AG08396 (cell line): ENCODE measurements around the gene ECPAS.
"Not testable (repeated sequence)": the region's sequence is repeated elsewhere in the genome, so short reads cannot be mapped to it uniquely, and the experiment has no call there.

Source experiments
- DNase-seq: peaks from one replicate; pipeline ENCODE4 v3.0.0; 2012; ENCODE audit warnings: low spot score, mixed read lengths

ECPAS gene

DNA sequence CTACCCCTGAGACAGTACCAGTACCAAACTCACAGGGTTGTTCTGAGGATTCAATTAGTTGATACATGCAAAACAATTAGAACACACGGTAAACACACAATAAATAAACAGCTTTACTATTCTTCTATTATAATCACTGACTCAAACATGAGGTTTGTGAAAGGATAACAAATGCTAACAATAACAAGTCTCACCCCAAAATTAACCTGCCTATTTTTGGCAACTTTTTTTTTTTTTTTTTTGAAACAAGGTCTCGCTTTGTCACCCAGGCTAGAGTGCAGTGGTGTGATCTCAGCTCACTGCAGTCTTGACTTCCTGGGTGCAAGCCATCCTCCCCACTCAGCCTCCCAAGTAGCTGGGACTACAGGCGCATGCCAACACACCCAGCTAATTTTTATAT lies 6.5 kb downstream of the ECPAS start:
- DNase-seq, result no peak

DNA sequence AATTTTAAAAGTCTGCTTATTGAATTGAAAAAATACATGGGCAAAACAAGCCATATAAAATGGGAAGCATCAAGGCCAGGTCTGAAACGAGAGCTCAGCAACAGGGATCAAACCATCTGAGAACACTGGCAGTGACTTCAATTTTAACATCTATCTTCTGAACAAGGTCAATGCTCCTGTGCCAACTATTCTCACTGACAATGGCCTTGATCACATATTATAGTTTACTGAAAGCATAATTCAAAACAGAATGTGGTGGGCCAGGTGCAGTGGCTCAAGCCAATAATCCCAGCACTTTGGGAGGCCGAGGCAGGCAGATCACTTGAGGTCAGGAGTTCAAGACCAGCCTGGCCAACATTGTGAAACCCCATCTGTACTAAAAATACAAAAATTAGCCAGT lies 9.0 kb downstream of the ECPAS start:
- no peak for DNase-seq

DNA sequence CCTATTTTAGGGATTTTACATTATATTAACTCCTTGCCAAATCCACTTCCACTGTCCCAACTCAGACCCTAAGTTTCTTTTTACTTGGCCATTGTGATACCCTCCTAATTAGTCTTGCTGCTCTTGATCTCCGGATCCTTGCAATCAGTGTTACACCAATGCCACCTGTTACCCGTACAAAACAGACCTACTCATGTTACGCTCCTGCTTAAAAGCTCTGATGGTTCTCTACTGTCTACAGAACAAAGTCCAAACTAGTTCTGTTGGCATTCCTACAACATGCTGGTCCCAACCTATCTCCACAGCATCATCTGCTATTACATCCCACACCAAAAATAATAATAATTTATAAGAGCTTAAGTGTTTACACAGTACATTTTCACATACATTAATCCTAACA lies 9.8 kb downstream of the ECPAS start:
- no peak for DNase-seq

DNA sequence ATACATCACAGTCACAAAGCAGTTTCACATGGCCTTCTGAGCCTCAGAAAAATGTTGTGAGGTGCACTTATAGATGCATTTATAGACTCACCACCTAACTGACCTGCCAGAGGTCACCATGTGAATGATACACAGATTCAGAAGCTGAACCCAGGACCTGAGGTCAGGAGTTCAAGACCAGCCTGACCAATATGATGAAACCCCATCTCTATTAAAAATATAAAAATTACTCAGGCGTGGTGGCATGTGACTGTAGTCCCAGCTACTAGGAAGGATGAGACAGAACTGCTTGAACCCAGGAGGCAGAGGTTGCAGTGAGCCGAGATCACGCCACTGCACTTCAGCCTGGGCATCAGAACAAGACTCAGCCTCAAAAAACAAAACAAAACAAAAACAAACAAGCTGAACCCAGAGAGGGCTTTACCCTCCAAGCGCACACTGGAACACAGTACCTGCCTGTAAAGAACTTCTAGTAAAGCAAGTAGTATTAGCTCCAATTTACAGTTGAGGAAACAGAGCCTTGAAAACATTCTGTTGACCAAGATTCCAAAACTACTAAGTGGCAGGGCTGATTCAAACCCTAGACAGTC lies 16.3 kb downstream of the ECPAS start:
- DNase-seq, result no peak

DNA sequence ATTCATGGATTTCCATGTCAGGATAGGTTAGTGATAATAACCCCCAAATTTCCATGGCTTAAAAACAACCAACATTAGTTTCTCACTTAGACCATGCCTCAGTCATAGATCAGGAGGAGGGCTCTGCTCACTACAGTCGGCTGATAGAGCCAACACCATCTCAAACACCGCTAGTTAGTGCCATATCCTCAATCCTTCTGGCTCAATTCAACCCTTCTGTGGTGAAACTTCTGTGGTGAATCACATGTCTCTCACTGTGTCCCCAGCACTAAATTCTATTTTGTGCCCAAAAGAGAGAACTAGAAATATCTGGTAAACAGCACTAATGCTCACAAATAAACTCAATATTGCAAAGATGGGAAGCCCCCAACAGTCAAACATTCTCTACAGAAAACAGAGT lies 21.1 kb downstream of the ECPAS start:
- no peak for DNase-seq

DNA sequence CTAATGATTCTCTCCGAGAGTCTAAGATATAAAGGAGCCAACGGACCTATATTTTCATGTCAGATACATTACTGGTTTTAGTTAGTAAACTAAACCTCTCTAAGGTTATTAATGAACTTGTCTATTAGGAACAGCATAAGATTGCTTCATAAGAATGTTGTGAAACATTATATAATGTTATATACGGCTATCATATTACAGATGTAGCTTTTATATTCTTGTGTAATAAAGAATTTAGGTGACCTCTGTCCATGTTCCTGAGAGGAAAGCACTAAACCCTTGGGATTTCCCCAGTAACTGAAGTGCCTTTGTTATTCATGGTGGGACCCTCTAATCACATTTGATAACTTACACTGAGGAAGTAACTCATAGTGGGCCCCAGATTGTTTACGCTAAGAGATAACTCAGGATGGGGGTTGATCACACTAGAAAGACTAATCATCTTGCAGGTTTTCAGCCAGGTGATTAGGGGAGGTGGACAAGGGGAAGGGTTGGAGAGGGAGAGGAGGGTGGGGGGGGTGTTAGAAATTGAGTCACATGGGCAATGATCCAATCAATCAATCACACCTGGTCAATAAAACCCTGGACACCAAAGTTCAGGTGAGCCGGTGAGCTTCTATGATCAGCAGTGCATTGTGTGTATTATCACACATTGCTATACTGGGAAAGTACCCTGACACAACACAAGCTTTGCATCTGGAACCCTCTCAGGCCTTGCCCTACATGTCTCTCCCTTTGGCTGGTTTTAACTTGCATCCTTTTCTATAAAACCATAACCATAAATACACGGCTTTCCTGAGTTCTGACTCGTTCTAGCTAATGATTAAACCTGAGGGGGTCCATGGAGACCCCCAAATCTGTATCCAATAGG lies 25.8 kb downstream of the ECPAS start:
- no peak for DNase-seq

DNA sequence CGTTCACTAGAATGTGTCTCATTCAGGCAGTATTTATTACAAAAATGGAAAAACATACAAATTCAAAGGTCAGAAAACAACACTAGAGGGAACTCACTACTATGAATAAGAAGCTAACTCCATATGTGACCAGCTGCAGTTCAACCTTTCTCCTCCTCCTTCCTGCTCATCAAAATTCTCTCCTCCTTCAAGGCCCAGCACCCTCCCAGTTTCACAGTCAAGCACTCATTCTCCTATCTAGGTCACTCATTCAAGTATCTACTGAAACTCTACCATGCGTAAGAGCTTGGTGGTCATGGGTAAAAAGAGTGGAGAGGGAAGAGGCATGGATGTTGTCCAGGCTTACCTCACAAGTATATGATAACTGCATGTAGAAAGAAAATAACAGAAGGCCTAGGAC lies 27.7 kb downstream of the ECPAS start:
- no peak for DNase-seq

DNA sequence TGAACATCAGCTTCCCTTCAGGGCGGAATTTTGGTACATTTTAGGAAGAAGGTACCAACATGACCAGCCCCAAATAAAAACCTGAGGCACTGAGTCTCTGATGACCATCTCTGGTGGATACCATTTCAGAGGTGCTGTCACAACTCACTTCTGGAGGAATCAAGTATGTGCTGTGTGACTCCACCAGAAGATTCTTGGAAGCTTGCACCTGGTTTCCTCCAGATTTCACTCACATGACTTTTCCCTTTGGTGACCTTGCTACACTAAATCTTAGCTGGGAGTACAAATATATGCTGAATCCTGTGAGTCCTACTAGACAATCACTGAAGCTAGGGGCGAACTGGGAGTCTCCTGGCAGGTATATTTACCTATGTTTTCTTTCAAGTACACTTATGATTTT lies 28.5 kb downstream of the ECPAS start:
- no peak for DNase-seq

DNA sequence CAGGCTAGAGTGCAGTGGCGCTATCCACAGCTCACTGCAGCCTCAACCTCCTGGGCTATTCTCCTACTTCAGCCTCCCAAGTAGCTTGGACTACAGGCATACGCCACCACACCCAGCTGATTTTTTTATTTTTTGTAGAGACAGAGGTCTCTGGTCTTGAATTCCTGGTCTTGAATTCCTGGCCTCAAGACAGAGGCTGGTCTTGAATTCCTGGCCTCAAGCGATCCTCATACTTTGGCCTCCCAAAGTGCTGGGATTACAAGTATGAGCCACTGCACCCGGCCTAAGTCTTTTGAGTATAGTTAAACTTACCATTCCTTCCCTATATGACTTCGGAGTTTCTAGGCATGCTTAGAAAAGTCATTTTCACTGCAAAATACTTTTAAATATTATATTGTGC lies 29.4 kb downstream of the ECPAS start:
- DNase-seq, result no peak

DNA sequence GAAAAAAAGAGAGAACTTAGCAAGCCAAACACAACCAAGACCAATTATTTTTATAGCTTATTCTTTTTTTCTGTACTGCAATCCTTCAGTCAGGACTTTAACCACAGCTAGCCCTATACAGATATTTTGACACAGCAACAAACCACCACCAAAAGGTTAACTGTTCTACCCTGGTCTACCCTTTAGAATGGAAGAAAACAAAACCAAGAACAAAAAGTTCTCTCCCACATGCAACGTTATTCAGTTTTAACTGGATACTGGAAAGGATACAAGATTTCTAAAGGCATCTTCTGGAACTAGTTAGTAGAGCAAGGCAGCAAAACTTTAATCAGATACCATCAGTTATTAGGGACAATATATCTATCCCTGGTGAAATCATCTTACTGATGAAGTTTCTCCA lies 32.6 kb downstream of the ECPAS start:
- DNase-seq, result no peak

DNA sequence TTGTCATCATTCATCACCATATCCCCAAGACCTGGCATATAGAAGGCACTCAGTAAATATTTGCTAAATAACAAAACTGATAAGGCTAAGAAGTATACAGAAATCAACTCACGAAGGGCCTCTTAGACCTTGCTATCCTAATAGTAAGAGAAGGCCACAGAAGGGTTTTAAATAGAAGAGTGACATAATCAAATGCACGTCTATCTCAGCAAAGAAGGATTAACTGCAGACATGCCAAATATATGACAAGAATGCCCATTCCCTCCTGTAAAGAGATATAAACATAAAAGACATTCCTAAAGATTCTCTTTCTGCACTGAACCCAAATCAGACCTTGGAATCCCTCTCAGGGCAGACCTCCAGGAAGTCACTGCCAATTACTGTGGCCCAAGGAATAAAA lies 34.1 kb downstream of the ECPAS start:
- no peak for DNase-seq

DNA sequence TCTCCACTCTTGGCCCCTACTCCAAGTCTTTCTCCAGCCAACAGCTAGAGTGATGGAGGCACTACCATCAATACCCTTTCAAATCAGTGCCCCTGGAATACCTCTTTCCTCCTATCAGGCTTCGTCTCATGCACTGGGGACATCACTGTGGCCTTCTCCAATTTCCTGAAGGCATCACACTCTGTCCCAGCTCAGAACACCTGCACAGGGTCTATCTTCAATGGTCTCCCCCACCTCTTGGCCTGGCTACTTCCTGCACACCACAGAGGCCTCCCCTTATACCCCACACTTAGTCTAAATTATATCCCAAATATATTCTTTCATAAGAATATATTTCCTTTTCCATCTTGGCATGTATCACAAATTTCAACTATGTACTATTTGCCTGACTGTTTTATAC lies 34.5 kb downstream of the ECPAS start:
- DNase-seq, result no peak

DNA sequence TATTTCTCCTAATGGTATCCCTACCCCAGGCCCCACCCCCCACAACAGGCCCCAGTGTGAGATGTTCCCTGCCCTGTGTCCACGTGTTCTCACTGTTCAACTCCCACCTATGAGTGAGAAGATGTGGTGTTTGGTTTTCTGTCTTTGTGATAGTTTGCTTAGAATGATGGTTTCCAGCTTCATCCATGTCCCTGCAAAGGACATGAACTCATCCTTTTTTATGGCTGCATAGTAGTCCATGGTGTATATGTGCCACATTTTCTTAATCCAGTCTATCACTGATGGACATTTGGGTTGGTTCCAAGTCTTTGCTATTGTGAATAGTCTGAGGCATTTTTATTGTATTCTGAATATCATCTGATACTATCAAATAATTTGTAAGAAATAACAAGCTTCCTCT lies 38.4 kb downstream of the ECPAS start:
- not testable (repeated sequence) for DNase-seq

DNA sequence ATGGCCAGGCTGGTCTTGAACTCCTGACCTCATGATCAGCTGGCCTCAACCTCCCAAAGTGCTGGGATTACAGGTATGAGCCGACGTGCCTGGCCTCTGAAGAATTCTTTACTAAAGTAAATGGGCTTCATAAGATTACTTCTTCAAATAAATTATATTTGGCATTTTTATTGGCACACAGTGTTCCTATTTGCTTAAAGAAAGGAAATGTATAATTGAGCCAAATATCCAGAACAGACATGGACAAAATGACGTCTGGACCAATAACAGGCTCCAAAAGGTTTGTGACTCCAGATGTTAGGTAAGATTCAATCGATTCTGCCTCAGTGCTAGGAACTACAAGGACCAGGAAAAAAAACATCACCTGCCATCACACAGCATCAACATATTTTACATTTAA lies 40.7 kb downstream of the ECPAS start:
- DNase-seq, result no peak

DNA sequence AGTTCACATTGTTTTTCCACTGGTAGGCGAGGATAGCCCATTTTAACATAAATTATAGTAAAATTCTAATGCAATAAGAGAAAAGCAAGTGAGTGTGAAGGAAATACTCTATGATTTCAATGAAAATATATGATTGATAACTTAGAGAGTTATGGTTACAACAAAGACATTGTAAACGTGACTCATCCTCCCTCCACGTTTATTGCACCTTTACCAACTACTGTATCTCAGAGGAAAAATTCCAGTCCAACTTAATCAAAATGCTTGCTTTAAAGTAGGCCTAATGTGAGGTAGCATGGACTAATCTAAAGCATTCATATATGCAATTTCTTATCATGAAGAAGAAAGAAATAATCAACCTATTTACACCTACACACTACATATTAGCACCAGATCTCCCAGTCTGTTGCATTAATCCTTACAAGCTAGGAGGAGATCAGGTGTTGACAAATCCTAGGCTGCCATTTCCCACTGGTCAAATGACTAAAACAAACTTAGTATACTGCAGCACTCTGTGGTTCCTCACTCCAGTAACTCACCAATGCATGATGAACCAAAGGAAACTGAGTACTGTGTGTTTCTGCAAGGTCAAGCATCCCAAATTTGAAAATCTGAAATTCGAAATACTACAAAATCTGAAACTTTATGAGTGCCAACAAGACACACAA lies 41.7 kb downstream of the ECPAS start:
- DNase-seq, result no peak

DNA sequence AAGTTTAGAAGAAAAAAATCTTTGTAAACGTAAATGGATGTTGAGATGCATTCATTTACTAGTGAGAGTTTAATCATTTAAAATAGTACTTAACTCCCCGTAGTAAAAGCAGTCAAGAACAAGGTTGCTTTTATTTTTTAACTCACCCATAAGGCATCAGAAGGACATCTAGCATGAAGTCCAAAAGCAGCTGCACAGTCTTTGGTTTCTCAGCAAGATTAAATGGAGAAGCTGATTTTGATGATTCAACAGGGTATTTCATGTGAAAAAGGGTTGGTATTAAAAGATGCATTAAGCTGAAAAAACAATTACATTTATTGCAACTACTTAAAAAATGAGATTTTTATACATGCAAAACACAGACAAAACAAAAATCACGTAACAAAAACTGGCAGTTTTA lies 44.0 kb downstream of the ECPAS start:
- no peak for DNase-seq

DNA sequence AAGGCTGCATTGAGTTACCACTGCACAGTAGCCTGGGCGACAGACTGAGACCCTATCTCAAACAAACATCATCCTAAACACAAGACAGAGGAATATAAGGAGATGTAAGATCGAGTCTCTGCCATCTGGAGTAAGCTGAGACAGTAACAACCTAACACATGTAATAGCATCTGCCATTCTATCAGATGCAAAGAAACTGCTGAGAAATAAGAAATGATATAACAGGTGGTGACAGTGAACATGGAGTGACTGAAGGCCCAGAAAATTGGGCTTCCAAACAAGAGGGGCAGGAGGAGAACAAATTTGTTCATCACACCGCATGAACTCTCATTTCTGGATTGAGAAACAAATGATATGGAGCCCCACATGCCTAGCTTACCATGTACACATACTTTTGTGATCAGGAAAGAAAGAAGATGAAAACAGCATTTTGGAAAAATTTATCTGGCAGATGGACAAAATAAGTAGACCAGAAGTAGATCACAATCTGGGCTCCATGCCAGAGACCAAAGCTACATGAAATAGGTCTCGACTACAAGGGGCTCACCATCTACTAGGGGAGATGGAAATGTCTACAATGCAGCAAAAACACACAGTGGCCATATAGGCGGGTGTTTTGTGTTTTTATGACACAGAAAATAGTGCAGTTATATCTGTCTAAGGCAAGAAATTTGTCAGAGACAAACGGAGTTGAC lies 45.5 kb downstream of the ECPAS start:
- DNase-seq, result no peak

DNA sequence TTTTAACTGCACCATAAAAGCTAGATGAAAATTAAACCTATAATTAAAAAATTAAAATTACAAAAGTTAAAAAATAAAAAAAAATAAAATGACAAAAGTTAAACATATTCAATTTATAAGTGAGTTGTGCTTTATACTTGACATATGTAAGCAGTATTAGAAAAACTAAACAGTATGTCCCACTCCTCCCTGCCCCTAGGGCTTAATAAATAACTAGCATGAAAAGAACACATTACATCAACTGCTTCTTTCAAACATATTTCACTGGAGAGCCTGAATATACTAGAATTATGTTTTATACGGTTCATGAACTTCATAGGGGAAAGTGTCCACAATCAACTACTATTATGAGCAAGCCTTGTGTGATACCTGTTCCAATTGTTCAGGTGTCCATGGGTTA lies 47.6 kb downstream of the ECPAS start:
- no peak for DNase-seq

DNA sequence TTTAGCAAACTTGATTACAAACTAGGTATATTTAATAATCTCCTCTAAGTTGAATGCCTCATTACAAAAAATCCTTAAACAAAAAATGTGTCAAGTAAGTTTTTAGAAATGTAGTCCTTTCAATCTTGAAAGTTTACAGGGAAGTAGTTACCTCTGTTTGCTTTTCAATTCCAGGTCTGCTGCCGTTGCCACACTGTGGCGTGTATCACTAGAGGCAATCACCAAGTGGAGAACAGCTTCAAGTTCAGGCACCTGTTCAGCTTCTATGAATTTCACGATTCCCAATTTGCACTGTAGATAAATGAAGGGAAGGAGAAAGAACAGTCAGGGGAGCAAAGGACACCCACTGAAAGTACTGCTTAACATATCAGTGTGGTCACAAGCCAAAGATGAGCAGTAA lies 51.1 kb downstream of the ECPAS start:
- DNase-seq, result no peak

DNA sequence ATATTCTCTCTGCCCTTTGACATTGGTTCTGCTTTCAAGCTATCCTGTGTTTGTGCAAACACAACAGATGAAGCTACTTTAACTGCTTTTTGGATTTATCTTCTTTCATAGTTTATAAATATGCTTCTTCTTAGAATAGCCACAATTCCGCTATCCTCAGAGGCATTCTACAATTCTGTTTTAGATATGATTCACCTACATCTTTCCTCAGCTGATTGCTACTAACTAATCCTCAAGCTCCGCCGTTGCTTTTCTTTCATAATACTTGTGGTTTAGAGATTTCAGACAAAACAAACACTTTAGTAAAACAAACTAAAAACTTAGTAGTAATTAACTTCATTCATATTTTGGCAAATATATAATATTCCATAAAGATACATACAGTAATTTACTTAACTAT lies 52.5 kb downstream of the ECPAS start:
- no peak for DNase-seq

DNA sequence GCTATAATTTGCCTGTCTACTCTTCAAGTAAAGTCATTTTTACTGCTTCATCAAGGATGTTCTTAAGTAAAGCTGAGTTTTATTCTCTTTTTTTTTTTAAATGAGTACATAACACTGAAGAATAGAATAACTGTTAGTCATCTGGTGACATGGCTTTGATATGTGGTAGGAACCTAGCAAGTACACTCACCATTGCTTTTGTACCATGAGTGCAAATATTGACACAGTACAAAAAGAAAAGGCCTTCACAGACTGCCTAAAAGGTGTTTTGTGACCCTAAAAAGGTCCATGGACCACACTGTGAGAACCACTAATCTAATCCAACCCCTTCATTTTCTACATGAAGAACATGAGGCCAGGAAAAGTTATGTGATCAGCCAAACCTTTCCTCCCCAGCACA lies 55.0 kb downstream of the ECPAS start:
- no peak for DNase-seq

DNA sequence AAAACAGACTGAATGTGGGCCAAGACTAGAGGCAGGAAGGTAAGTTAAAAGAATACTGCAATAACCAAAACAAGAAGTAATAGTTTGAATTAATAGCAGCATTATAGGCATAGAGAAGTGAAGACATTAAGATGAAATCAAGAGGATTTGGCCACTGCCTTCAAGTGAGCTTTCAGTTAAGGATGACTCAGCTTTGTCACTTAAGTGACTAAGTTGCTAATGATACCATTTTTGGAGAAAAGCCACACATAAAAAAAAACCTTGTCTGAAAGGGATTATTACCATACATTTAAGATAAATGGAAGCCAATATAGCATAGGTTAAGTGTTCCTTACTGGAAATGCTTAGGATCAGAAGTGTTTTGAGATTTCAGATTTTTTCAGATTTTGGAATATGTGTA lies 57.0 kb downstream of the ECPAS start:
- DNase-seq, result peak; percentile 8

DNA sequence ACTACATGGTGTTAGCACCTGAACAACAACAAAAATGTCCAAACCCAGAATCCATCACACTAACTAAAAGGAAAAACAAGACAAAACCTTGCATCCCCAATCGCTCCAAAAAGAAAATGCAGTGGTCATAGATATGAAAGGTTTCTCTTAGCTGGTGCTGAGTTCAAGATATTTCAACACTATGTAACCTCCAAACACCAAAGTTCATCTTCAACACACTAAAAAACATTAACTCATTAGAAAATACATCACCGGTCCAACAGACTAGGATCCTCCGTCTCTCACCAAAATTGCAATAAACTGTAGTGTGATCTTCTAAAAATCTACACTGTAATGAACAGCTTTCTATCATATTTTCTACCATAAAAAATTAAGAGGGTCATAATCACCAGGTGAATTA lies 60.8 kb downstream of the ECPAS start:
- no peak for DNase-seq
